Activated naive CD4-positive, alpha-beta T cell treated with anti-CD3 and anti-CD28 coated beads, Interleukin-2, amount 50 U/mL, for 24 hours (primary cell): ENCODE results near the gene MYZAP.
"Not testable (repeated sequence)": the region's sequence is repeated elsewhere in the genome, so short reads cannot be mapped to it uniquely, and the experiment has no call there.

Experiments used
- H3K27ac Mint-ChIP-seq: one replicate; pipeline ENCODE4 v1.8.0; 2021; ENCODE audit warnings: mild to moderate bottlenecking, mixed read lengths
- H3K27me3 Mint-ChIP-seq: one replicate; pipeline ENCODE4 v1.8.0; 2021; ENCODE audit warnings: mixed read lengths
- H3K36me3 Mint-ChIP-seq: one replicate; pipeline ENCODE4 v1.8.0; 2021; ENCODE audit warnings: mixed read lengths
- H3K4me1 Mint-ChIP-seq: one replicate; pipeline ENCODE4 v1.8.0; 2021; ENCODE audit warnings: mixed read lengths
- H3K4me3 Mint-ChIP-seq: one replicate; pipeline ENCODE4 v1.8.0; 2021; ENCODE audit warnings: mild to moderate bottlenecking, mixed read lengths
- H3K9me3 Mint-ChIP-seq: one replicate; pipeline ENCODE4 v1.8.0; 2021; ENCODE audit warnings: mixed read lengths

MYZAP gene

GRCh38 chr15:57596301-57596855 lies 4.7 kb downstream of the MYZAP start:
- Mint-ChIP-seq H3K36me3 (peaks cover 2% of the 10 kb centered on the region), H3K4me3 (no peak overlapping the region), H3K27me3 (no peaks in the 10 kb centered on the region), H3K4me1 (peaks cover 9% of the 10 kb centered on the region), H3K9me3 (no peaks in the 10 kb centered on the region), H3K27ac (no peak overlapping the region)

- Mint-ChIP-seq H3K27ac (no peak overlapping the region), H3K4me1 (peaks cover 8% of the 10 kb centered on the region), H3K27me3 (no peaks in the 10 kb centered on the region), H3K36me3 (peaks cover 2% of the 10 kb centered on the region), H3K4me3 (no peak overlapping the region), H3K9me3 (no peaks in the 10 kb centered on the region)
Observed at GRCh38 chr15:57596978-57597377, 5.3 kb downstream of the MYZAP start.

GRCh38 chr15:57597431-57597830 lies 5.7 kb downstream of the MYZAP start:
- Mint-ChIP-seq H3K27me3 (no peaks in the 10 kb centered on the region), H3K36me3 (peaks cover 2% of the 10 kb centered on the region), H3K27ac (no peak overlapping the region), H3K4me3 (no peak overlapping the region), H3K4me1 (peaks cover 5% of the 10 kb centered on the region), H3K9me3 (no peaks in the 10 kb centered on the region)

GRCh38 chr15:57598346-57598745 lies 6.6 kb downstream of the MYZAP start:
- no peak overlapping the region for H3K4me3 Mint-ChIP-seq
- no peaks in the 10 kb centered on the region for H3K36me3 Mint-ChIP-seq
- H3K27me3 Mint-ChIP-seq: no peaks in the 10 kb centered on the region
- H3K4me1 Mint-ChIP-seq: no peaks in the 10 kb centered on the region
- no peak overlapping the region for H3K27ac Mint-ChIP-seq
- H3K9me3 Mint-ChIP-seq: no peaks in the 10 kb centered on the region

GRCh38 chr15:57599296-57599810 lies 7.6 kb downstream of the MYZAP start:
- Mint-ChIP-seq H3K9me3 (no peaks in the 10 kb centered on the region), H3K36me3 (no peaks in the 10 kb centered on the region), H3K4me1 (no peaks in the 10 kb centered on the region), H3K27ac (no peak overlapping the region), H3K27me3 (no peaks in the 10 kb centered on the region), H3K4me3 (no peak overlapping the region)

- H3K27ac Mint-ChIP-seq: no peak overlapping the region
- no peaks in the 10 kb centered on the region for H3K9me3 Mint-ChIP-seq
- H3K4me3 Mint-ChIP-seq: no peak overlapping the region
- H3K27me3 Mint-ChIP-seq: no peaks in the 10 kb centered on the region
- H3K36me3 Mint-ChIP-seq: no peaks in the 10 kb centered on the region
- no peaks in the 10 kb centered on the region for H3K4me1 Mint-ChIP-seq
Observed at GRCh38 chr15:57600197-57600596, 8.5 kb downstream of the MYZAP start.

GRCh38 chr15:57604507-57604906 lies 12.8 kb downstream of the MYZAP start:
- Mint-ChIP-seq H3K4me3 (no peak overlapping the region), H3K27me3 (no peaks in the 10 kb centered on the region), H3K27ac (no peak overlapping the region), H3K4me1 (no peaks in the 10 kb centered on the region), H3K9me3 (no peaks in the 10 kb centered on the region), H3K36me3 (no peaks in the 10 kb centered on the region)

GRCh38 chr15:57605491-57605890 lies 13.8 kb downstream of the MYZAP start:
- H3K27ac Mint-ChIP-seq: no peak overlapping the region
- no peaks in the 10 kb centered on the region for H3K27me3 Mint-ChIP-seq
- no peak overlapping the region for H3K4me3 Mint-ChIP-seq
- no peaks in the 10 kb centered on the region for H3K9me3 Mint-ChIP-seq
- H3K36me3 Mint-ChIP-seq: no peaks in the 10 kb centered on the region
- H3K4me1 Mint-ChIP-seq: no peaks in the 10 kb centered on the region

- Mint-ChIP-seq H3K4me3 (no peak overlapping the region), H3K27ac (no peak overlapping the region), H3K4me1 (no peaks in the 10 kb centered on the region), H3K27me3 (no peaks in the 10 kb centered on the region), H3K36me3 (no peaks in the 10 kb centered on the region), H3K9me3 (no peaks in the 10 kb centered on the region)
Observed at GRCh38 chr15:57606048-57606447, 14.3 kb downstream of the MYZAP start.

GRCh38 chr15:57606816-57607215 lies 15.1 kb downstream of the MYZAP start:
- Mint-ChIP-seq H3K4me3 (no peak overlapping the region), H3K4me1 (no peaks in the 10 kb centered on the region), H3K36me3 (no peaks in the 10 kb centered on the region), H3K27me3 (no peaks in the 10 kb centered on the region), H3K9me3 (no peaks in the 10 kb centered on the region), H3K27ac (no peak overlapping the region)

GRCh38 chr15:57607570-57608000 lies 15.9 kb downstream of the MYZAP start:
- no peak overlapping the region for H3K27ac Mint-ChIP-seq

GRCh38 chr15:57609805-57610529 lies 18.3 kb downstream of the MYZAP start:
- no peaks in the 10 kb centered on the region for H3K9me3 Mint-ChIP-seq
- no peaks in the 10 kb centered on the region for H3K4me1 Mint-ChIP-seq
- no peak overlapping the region for H3K4me3 Mint-ChIP-seq
- H3K27me3 Mint-ChIP-seq: no peaks in the 10 kb centered on the region
- H3K36me3 Mint-ChIP-seq: no peaks in the 10 kb centered on the region
- H3K27ac Mint-ChIP-seq: no peak overlapping the region

More at GRCh38 chr15:57607570-57608000, 15.9 kb downstream of the MYZAP start:
- Mint-ChIP-seq H3K27me3 (no peaks in the 10 kb centered on the region), H3K4me3 (no peak overlapping the region), H3K4me1 (no peaks in the 10 kb centered on the region), H3K9me3 (no peaks in the 10 kb centered on the region), H3K36me3 (no peaks in the 10 kb centered on the region)

- no peaks in the 10 kb centered on the region for H3K9me3 Mint-ChIP-seq
- H3K27ac Mint-ChIP-seq: no peak overlapping the region
- no peaks in the 10 kb centered on the region for H3K36me3 Mint-ChIP-seq
Observed at GRCh38 chr15:57611123-57611522, 19.4 kb downstream of the MYZAP start.

GRCh38 chr15:57611938-57612337 lies 20.2 kb downstream of the MYZAP start:
- Mint-ChIP-seq H3K4me3 (no peak overlapping the region), H3K4me1 (no peaks in the 10 kb centered on the region), H3K36me3 (no peaks in the 10 kb centered on the region), H3K9me3 (no peaks in the 10 kb centered on the region), H3K27me3 (no peaks in the 10 kb centered on the region), H3K27ac (no peak overlapping the region)

More at GRCh38 chr15:57611123-57611522, 19.4 kb downstream of the MYZAP start:
- Mint-ChIP-seq H3K4me1 (no peaks in the 10 kb centered on the region), H3K27me3 (no peaks in the 10 kb centered on the region), H3K4me3 (no peak overlapping the region)

GRCh38 chr15:57614241-57614640 lies 22.5 kb downstream of the MYZAP start:
- Mint-ChIP-seq H3K36me3 (no peaks in the 10 kb centered on the region), H3K4me3 (no peak overlapping the region), H3K9me3 (no peaks in the 10 kb centered on the region), H3K27me3 (no peaks in the 10 kb centered on the region), H3K27ac (no peak overlapping the region), H3K4me1 (no peaks in the 10 kb centered on the region)

- H3K27me3 Mint-ChIP-seq, H3K27ac Mint-ChIP-seq, H3K4me3 Mint-ChIP-seq, H3K9me3 Mint-ChIP-seq, H3K36me3 Mint-ChIP-seq, H3K4me1 Mint-ChIP-seq: not testable (repeated sequence)
Observed at GRCh38 chr15:57615951-57616496, 24.3 kb downstream of the MYZAP start.
